HG03342 (cell line): ENCODE data around the gene MRPL32.

Source experiments
- ATAC-seq: cut with Tn5 transposase; IDR thresholded peaks from one replicate; pipeline ENCODE4 v1.9.1; 2021; ENCODE audit warnings: mild to moderate bottlenecking, moderate library complexity; ENCODE audit not compliant: unreplicated experiment

Gene MRPL32

DNA sequence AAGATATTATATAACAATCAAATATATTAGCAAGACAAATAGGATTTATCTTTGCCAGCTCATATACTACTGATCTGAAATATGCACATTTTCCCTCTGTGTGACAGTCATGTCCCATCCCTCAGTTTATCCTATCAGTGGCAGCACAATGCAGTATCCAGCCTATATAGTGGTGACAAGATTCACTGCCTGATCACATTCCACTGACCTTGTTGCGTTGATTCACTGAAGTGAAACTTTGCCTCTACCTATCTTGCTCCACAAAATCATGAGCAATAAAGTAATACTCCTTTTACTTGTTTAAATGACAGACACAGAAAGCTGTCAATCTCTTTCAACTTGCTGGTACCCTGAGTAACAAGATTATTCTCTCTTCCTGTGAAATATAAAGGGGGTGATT, 6.5 kb upstream of the MRPL32 start:
- no peak for ATAC-seq

DNA sequence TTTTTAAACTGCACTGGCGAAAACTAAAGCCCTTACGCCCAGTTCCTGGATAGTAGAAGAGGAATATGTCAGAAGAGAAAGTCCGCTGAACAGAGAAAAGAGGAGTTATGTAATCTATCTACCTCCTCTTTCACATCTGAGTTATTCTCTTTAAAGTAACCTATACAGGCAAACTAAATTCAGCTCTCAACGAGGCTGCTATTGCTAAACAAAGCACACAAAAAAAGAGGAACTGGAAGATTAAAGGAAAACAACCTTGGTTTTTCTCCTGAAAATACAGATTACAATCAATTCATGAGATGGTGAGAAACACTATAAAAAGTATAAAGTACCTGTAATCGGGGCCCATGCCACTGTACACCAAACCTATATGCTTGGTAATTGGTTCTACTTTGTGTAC, 6.0 kb upstream of the MRPL32 start:
- ATAC-seq = no peak

DNA sequence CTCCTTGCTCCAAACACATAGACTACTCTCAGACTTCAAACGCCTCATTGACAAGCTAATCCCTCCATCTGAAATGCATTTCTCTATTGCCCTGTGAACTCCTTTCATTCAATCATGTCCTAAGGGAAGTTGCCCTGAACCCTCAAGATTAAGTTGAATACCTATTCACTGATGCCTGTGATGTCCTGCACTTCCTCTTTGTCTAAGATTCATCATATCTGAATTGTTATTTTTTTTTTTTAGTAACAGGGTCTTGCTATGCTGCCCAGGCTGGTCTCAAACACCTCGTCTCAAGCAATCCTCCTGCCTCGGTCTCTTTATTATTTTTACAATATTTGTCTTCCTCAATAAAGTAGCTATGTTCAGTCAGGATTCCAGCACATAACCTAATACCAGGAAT, 3.4 kb upstream of the MRPL32 start:
- ATAC-seq = no peak

DNA sequence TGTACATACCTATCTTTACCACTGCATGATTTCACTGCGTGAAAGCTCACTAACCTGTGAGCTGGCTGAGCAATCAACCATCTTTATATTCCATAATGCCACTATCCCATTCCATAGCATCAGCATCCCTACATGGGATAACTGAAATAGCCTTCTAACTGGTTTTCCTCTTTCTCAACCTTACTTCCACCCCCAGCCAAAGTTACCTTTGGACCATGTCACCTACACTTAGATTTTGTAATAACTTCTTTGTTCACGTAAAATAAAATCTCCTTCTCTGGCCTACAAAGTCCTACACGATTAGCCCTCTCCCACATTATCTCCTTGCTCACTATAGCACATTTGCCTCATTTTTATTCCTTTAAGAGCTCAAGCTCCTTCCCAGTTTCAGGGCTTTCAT, 2.7 kb upstream of the MRPL32 start:
- ATAC-seq = no peak

- ATAC-seq = no peak
Measured at GRCh38 chr7:42930889-42931288, 1.3 kb upstream of the MRPL32 start.

DNA sequence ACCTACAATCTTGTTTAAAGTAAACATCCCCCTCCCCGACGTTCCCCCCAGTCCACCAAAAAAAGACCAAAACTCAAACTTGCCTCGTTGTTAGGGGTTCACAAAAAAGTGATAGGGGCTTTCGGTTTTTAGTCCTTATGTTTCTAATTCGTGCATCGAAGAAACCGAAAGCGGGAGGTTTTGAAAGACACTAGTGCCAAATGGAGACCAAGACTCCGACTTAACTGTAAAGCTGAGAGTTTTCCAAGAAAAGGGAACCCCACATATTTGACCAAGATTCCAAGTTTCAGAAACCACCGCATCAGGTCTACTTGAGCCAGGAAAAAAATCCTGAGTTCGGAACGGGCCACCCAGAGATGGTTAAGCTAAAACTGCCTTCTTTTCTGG, 736 bp upstream of the MRPL32 start:
- no peak for ATAC-seq

DNA sequence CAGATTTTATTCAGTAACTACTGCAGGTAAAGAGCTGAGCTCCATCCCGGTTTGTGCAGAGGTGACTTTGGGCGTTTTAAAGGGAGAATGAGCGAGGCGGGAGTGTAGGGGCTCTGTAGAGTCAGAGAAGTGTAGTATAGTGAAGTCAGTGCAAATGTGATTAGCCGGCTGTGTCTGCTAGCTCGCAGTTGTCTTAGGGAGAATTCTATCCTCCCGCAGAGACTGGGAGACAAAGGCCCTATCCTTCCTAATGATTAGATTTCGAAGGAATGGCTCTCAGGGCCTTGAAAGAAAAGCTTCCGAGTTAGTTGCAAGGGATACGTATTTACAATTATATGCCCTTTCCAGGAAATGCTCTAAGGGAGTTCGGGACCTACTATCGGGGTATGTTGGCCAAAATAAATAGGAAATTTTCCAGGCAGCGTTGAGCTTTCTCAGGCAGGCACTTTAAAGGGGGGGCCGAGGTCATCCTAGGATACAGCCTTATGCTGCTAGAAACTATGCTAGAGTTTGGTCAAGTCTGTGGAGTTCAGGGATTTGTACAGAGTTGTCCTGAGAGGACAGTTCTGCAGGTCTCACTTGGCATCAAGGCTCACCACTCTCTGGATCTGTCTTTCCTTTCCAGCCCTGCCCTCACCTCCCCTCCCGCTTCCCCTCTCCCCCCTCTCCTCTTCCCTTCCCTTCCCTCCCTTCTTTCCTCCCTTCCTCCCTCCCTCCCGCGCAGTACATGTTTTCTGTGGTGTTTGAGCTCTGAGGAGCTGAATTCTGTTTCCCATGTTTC, 825 bp downstream of the MRPL32 start:
- no peak for ATAC-seq

- no peak for ATAC-seq
Measured at GRCh38 chr7:42934291-42934690, 2.1 kb downstream of the MRPL32 start.

DNA sequence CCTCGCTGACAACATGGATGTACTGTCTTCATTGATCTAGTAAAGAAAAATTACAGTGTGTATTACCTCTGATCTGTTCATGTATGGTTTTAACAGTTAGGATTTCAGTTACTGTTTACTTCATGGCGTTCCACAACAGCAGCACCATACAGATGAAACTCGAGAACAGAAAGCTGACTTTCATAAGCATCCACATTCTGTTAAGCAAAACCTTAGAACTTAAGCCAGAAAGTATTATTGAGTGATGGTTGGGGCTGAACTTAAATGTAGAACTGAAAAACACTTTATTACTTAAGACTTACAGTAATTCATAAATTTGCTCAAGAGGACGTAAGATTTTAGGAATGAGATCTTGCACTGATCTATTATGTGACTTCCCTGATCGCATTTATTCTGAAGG, 3.7 kb downstream of the MRPL32 start:
- no peak for ATAC-seq

- no peak for ATAC-seq
Measured at GRCh38 chr7:42939457-42940240, 7.5 kb downstream of the MRPL32 start.

DNA sequence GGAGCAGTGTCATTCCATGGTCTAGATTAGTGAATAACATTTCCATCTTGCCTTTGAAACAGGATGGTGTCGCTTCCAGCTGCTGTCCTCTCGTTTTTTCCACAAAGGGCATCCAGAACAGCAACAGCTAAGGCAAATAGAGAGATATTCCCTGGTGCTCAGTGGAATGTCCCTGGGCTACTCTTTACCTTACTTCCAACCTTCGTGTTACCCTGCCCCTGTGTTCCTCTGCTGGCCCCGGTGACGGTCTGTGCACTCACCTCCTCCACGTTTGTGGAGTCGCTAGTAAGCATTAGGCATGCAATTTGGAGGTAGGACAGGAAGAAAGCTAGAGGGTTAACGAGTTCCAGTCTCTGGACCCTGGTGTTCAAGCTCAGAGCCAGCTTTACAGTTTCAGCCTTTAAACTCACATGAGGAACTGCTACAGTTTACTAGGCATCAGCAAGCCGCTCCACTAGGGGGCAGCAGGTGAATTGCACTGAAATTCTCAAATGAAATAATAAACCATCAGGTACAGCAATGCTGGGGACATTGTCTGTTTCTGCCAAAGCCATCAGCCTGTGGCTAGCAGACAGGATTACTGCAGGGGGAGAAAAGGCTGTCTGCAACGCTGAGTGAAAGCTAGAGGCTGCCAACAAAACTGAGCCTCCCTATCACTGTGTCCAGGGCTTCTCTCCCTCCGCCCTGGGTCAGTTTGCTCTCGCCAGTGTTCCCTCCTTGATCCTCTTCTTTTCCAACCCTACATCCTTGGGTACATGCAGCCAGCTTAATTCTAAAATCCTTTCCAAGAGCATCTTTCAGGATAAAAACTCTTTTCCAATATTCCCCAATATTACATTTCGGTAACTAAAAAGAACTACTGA, 9.0 kb downstream of the MRPL32 start:
- peak; percentile 44 for ATAC-seq

DNA sequence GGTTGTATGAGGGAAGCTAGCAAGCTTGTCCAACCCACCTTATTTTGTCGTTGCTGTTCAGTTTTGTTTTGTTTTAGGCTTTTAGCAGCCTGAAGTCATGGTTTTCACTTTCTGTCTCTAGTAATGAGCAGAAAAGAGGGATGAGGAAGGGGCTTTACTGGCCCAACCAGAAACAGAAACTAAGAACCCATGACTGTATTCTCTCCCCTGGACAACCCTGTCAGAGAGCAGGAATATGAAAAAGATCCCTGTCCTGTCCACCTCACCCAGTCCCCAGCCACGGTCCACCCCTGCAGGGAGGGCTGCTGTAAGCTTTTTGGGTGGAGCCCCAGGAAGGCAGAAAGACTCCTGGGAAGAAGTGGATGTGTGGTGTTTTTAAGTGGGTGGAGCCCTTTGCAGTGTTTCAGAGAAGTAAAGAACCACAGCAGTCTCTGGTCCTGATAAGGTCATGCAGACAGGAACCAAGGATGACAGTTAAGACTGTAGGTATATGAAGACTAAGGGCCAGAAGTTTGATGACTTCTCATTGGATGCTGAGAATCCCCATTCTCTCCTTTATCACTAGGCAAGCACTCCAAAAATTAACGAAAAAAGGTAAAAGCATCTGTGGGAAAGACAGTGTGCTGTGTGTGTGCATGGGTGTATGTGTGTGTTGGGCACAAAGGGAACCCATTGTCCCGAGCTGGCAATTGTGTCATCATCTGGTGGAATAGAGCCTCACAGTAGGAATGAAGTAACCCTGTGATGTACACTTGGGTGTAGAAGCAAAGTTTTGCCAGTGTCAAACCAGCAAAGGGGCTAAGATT, 13.8 kb downstream of the MRPL32 start:
- peak; percentile 62 for ATAC-seq

DNA sequence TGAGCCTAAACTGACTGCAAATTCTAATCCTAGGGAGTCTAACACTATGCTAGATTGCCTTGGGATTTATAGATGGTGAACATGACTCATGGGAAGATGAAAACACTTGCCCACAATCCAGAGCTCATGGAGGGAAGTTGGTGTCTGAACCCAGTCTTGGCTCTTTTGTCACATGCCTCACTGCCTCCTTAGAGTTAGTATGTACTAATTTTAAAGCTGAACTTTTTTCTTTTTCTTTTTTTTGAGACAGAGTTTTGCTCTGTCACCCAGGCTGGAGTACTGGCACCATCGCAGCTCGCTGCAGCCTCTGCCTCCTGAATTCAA, 14.4 kb downstream of the MRPL32 start:
- ATAC-seq = no peak

DNA sequence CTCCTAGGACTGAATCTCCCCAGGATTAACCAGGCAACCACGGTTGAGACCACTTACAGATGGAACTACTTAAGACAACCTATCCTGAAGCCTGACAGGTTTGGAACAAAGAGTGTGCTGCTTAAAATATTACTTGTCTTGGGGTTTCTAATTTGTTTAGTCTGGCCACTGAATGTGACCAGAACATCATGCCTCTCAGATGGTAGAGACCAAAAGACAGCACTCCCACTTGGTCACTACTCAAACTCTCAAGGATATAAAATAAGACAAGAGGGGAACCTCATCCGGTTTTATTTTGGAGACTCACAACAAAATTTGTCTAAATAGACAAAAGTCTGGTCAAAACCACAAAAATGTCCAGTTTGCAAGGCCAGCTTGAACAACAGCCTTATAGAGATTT, 15.3 kb downstream of the MRPL32 start:
- ATAC-seq = no peak

GRCh38 chr7:42950417-42950816, 18.2 kb downstream of the MRPL32 start:
- ATAC-seq = no peak

- ATAC-seq = no peak
Measured at GRCh38 chr7:42952328-42952727, 20.2 kb downstream of the MRPL32 start.

GRCh38 chr7:42953994-42954393, 21.8 kb downstream of the MRPL32 start:
- no peak for ATAC-seq

DNA sequence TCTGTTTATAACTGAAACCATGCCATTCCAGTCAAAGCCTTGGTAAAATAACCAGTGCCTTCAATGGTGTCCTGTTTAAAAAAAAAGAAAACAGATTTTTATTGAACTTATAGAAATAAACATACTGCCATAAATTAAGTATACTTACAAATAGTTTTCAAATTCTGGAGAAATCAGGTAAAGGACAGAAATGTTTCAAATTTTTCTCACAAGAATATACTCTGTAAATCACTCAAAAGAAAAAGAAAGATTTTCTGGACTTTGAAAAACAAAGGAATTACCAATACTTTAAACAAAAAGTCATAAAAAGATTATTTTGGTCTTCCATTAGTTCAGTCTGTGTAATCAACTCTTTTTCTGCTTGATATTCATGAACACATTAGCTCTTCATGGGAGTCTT, 23.9 kb downstream of the MRPL32 start:
- ATAC-seq = no peak

DNA sequence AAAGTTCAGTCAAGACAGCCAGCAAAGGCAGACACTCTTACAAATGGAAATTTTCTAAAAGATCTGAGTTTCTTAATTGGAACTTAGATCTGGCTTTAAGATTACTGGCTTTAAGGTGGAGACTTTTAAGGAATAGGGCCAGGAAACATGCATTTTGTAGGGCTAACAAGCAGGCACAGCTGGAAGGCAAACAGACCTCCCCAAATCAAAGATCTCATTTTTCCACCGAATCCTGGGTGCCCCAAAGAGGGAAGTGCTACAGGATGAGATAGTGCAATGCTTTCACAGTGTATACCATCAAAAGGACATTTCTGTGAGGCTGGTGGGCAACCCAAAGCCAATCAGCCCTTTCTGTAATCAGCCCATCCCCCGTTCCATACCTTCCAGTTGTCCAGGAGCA, 27.4 kb downstream of the MRPL32 start:
- ATAC-seq = no peak

- no peak for ATAC-seq
Measured at GRCh38 chr7:42960762-42961161, 28.6 kb downstream of the MRPL32 start.

DNA sequence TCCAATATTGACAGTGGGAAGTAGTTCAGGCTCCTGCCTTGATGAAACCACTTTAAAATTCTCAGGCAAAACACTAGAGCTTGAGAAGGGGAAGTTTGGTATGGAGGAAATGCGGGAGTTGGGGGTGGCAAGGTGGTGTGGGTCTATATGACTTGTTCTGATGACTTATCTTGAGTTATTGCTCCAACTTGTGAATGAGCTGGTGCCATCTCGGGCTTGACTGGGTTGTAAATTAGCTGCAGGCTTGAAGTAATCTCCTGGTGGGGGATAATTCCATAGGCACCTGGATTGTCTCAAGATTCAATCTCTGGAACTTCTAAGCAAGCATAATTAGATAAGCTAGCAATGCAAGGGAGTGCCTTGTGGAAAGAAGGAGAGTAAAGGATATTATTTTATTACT, 29.0 kb downstream of the MRPL32 start:
- ATAC-seq = no peak
